Activated naive CD8-positive, alpha-beta T cell treated with anti-CD3 and anti-CD28 coated beads, Interleukin-2, amount 50 U/mL, for 24 hours (primary cell): ENCODE measurements around the gene ACOT2.
"Not testable (repeated sequence)": the region's sequence is repeated elsewhere in the genome, so short reads cannot be mapped to it uniquely, and the experiment has no call there.

Experiments used
- ATAC-seq: fragments of 150-1000 bp; cut with Tn5 transposase; one replicate; pipeline ENCODE4 v1.10.0; 2021
- DNase-seq: peaks from one replicate; pipeline ENCODE4 v3.0.0; 2021
- H3K27ac Mint-ChIP-seq: one replicate; pipeline ENCODE4 v1.8.0; 2021; ENCODE audit warnings: mild to moderate bottlenecking, mixed read lengths
- H3K27me3 Mint-ChIP-seq: one replicate; pipeline ENCODE4 v1.8.0; 2021; ENCODE audit warnings: mixed read lengths
- H3K36me3 Mint-ChIP-seq: one replicate; pipeline ENCODE4 v1.8.0; 2021; ENCODE audit warnings: low read depth, mixed read lengths
- H3K4me1 Mint-ChIP-seq: one replicate; pipeline ENCODE4 v1.8.0; 2021; ENCODE audit warnings: mixed read lengths
- H3K4me3 Mint-ChIP-seq: one replicate; pipeline ENCODE4 v1.8.0; 2021; ENCODE audit warnings: mild to moderate bottlenecking, moderate library complexity, mixed read lengths
- H3K9me3 Mint-ChIP-seq: one replicate; pipeline ENCODE4 v1.8.0; 2021; ENCODE audit warnings: mixed read lengths

ACOT2 gene, protein sequence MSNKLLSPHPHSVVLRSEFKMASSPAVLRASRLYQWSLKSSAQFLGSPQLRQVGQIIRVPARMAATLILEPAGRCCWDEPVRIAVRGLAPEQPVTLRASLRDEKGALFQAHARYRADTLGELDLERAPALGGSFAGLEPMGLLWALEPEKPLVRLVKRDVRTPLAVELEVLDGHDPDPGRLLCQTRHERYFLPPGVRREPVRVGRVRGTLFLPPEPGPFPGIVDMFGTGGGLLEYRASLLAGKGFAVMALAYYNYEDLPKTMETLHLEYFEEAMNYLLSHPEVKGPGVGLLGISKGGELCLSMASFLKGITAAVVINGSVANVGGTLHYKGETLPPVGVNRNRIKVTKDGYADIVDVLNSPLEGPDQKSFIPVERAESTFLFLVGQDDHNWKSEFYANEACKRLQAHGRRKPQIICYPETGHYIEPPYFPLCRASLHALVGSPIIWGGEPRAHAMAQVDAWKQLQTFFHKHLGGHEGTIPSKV

DNA sequence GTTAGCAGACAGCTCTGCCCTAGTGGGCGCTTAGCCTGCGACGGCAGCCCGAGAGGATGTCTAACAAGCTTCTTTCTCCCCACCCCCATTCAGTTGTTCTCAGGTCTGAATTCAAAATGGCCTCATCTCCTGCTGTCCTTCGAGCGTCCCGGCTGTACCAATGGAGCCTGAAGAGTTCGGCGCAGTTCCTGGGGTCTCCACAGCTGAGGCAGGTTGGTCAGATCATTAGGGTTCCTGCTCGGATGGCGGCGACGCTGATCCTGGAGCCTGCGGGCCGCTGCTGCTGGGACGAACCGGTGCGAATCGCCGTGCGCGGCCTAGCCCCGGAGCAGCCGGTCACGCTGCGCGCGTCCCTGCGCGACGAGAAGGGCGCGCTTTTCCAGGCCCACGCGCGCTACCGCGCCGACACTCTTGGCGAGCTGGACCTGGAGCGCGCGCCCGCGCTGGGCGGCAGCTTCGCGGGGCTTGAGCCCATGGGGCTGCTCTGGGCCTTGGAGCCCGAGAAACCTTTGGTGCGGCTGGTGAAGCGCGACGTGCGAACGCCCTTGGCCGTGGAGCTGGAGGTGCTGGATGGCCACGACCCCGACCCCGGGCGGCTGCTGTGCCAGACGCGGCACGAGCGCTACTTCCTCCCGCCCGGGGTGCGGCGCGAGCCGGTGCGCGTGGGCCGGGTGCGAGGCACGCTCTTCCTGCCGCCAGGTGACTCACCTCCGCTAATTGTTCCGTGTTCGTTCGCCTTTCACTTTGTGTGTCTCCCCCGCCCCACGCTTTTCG lies at the start of gene ACOT2:
Gene ACOT2, plus strand, starts transcription at position 29 of the 774 bp plus-strand sequence. Its CDS starts 28 bp downstream, at position 57.
- peak; percentile 79 for ATAC-seq
- H3K36me3 Mint-ChIP-seq: peaks cover 42% of the 10 kb centered on the region
- H3K4me3 Mint-ChIP-seq: peak within 1 kb of the TSS; percentile 90
- DNase-seq: peak; percentile 82
- peak within 1 kb of the TSS; percentile 97 for H3K27ac Mint-ChIP-seq
- H3K27me3 Mint-ChIP-seq, H3K9me3 Mint-ChIP-seq: not testable (repeated sequence)
- H3K4me1 Mint-ChIP-seq: peaks cover 50% of the 10 kb centered on the region

DNA sequence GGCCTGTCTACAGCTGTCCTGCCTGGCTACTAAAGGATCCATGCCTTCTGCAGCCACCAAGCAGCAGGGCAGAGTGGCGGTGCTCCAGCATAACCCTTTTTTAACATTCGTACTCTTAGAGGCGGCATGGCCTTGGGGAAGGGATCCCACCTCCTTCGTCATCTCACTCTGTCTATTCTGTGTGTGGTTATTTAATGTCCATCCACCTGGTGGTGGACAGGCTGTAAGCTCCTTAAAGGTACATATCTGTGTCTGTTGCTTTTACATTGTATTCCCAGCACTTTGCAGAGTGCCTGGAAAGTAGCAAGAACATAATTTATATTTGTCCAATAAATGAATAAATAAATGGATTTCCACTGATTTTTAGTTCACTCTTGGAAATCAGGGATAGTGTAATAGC lies 47.8 kb upstream of the ACOT2 start:
- DNase-seq: no peak
- ATAC-seq: no peak
- Mint-ChIP-seq H3K36me3 (no peaks in the 10 kb centered on the region), H3K9me3 (no peaks in the 10 kb centered on the region), H3K4me3 (no peak overlapping the region), H3K27ac (no peak overlapping the region), H3K4me1 (no peaks in the 10 kb centered on the region), H3K27me3 (no peaks in the 10 kb centered on the region)

DNA sequence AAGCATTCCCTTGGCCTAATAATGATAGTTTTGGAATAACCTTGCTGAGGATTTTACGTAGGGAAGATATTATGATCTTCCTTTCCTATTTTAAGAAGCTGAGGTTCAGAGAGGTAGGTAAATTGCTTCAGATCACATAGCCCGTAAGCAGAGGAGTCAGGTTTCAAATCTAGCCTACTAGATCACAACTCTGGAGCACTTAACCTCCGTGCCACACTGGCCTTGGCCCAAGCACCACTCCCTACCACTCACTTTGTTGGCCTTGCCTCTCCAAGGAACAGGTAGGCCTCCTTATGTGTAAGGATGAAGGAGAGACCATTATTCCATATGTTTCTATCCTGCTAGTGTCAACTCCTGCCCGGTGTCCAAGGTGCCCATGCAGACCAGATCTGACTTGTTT lies 44.5 kb upstream of the ACOT2 start:
- no peaks in the 10 kb centered on the region for H3K9me3 Mint-ChIP-seq
- H3K27me3 Mint-ChIP-seq: no peaks in the 10 kb centered on the region
- DNase-seq (no peak), ATAC-seq (no peak)
- no peak overlapping the region for H3K4me3 Mint-ChIP-seq
- H3K36me3 Mint-ChIP-seq: no peaks in the 10 kb centered on the region
- H3K4me1 Mint-ChIP-seq: no peaks in the 10 kb centered on the region
- H3K27ac Mint-ChIP-seq: no peak overlapping the region

DNA sequence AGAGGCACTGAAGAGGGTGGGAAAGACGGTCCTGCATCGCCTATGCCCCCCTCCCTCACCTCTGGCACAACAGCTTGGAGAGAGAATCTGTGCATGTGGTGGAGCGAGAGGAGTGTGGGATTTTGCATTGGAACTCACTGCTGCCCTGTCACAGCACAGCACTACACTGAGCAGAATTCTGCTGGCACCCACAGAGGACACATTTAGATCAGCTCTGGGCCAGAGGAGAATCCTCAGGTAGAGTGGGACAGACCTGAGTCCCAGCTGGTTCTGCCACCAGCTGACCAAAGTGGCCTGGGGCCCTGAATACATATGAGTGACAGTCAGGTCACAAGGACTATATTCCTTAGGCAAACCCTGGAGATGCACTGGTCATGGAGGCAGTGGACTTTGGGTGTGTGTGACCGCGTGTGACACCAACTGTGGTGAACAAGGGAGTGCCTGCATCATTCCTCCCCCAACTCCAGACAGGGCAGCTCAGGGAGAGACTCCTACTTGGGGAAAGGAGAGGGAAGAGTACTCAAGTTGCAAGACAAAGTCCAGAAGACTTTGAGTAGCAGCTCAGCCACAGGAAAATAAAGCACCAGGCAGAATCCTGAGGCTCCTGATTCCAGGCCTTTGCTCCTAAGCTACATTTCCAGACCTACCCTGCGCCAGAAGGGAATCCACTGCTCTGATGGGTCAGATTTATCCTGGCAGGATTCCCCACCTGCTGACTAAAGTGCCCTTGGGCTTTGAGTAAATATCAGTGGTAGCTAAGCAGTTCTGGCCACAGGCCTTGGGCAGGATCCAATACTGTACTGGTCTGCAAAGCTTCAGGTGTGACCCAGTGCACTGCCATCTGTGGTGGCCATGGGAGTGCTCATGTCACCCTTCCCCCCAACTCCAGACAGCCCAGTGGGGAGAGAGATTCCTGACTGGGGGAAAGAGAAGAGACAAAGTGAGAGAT lies 42.7 kb upstream of the ACOT2 start:
- DNase-seq (no peak), ATAC-seq (no peak)
- no peaks in the 10 kb centered on the region for H3K9me3 Mint-ChIP-seq
- no peaks in the 10 kb centered on the region for H3K4me1 Mint-ChIP-seq
- H3K27ac Mint-ChIP-seq: no peak overlapping the region
- no peaks in the 10 kb centered on the region for H3K27me3 Mint-ChIP-seq
- no peaks in the 10 kb centered on the region for H3K36me3 Mint-ChIP-seq
- H3K4me3 Mint-ChIP-seq: no peak overlapping the region

DNA sequence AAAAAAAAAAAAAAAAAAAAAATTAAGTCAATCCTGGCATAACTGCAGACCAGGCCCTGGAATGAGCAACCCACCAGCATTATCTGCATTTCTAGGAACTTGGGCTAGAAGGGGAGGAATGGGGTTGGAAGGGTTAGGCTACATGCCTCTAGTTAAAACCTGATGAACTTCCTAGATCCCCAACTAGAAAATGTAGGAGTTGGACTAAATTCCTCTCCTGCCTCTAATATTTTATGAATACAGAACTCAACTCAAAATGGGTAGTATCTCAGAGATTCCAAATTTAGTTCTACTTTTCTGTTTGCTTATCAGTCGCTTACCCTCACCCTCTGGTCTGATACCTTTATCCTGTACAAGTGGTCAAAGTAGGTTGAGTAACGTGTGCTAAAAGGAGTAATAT lies 39.7 kb upstream of the ACOT2 start:
- H3K4me1 Mint-ChIP-seq, H3K4me3 Mint-ChIP-seq, H3K9me3 Mint-ChIP-seq, DNase-seq, H3K27ac Mint-ChIP-seq, H3K36me3 Mint-ChIP-seq, ATAC-seq, H3K27me3 Mint-ChIP-seq: not testable (repeated sequence)

DNA sequence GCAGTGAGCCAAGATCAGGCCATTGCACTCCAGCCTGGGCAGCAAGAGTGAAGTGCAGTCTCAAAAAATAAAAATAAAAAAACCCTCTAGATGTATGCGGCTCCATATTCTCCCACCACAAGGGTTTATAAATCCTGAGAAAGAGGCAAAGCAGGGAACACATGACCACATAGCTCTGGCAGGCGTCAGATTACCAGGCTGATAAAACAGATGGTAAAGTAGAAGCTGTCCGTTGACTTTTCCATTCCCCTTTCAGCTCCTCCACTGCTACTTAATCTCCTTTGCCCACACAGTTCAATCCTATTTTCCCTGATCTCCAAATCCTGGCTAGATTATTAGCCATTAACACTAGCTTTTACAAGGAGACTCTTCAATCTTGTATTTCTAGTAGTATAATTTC lies 37.0 kb upstream of the ACOT2 start:
- DNase-seq, ATAC-seq, H3K4me3 Mint-ChIP-seq, H3K9me3 Mint-ChIP-seq, H3K27ac Mint-ChIP-seq, H3K4me1 Mint-ChIP-seq, H3K27me3 Mint-ChIP-seq, H3K36me3 Mint-ChIP-seq: not testable (repeated sequence)

DNA sequence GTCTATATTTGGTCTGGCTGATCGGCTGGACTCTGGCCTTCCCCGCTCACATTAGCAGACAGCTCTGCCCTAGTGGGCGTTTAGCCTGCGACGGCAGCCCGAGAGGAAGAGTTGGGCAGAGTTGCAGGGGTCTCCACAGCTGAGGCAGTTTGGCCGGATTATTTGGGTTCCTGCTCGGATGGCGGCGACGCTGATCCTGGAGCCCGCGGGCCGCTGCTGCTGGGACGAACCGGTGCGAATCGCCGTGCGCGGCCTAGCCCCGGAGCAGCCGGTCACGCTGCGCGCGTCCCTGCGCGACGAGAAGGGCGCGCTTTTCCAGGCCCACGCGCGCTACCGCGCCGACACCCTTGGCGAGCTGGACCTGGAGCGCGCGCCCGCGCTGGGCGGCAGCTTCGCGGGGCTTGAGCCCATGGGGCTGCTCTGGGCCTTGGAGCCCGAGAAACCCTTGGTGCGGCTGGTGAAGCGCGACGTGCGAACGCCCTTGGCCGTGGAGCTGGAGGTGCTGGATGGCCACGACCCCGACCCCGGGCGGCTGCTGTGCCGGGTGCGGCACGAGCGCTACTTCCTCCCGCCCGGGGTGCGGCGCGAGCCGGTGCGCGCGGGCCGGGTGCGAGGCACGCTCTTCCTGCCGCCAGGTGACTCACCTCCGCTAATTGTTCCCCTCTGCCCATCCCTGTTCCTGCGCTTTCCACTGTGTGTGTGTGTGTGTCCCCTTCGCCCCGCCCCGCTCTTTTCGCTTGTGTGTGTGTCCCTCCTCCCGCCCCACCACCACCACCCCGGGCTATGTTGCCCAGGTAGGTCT lies 31.6 kb upstream of the ACOT2 start:
- H3K4me1 Mint-ChIP-seq, H3K36me3 Mint-ChIP-seq, H3K27ac Mint-ChIP-seq, H3K9me3 Mint-ChIP-seq, ATAC-seq, H3K27me3 Mint-ChIP-seq: not testable (repeated sequence)
- peak; percentile 7 for DNase-seq
- peak overlapping the region; percentile 56 for H3K4me3 Mint-ChIP-seq

DNA sequence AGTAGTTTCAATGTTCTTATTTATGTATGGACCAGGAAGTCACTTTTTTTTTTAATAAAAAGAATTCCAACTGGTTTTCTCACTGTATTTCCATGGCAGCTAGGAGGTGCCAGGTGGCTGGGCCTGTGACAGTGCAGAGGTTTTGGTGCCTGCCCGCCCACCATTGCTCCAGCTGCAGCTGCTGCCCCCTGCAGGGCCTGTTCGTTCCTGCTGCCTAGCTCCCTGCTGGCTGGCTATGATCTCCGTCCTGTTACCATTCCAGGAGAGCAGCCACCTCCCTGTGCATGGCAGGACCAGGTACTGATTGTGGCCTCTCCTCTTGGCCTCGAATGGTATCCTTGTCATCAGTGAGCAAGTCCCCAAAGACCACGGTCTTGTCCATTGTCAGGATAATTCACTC lies 30.0 kb upstream of the ACOT2 start:
- not testable (repeated sequence) for H3K4me3 Mint-ChIP-seq, H3K9me3 Mint-ChIP-seq
- peak; percentile 37 for DNase-seq

DNA sequence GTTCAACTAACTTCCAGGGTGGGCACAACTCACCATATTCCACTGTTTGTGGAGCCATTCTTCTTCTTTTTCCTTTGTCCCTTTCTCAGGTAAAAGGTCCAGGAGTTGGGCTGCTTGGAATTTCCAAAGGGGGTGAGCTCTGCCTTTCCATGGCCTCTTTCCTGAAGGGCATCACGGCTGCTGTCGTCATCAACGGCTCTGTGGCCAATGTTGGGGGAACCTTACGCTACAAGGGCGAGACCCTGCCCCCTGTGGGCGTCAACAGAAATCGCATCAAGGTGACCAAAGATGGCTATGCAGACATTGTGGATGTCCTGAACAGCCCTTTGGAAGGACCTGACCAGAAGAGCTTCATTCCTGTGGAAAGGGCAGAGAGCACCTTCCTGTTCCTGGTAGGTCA lies 26.1 kb upstream of the ACOT2 start:
- H3K4me1 Mint-ChIP-seq, ATAC-seq, H3K9me3 Mint-ChIP-seq, H3K4me3 Mint-ChIP-seq, DNase-seq, H3K27ac Mint-ChIP-seq, H3K36me3 Mint-ChIP-seq, H3K27me3 Mint-ChIP-seq: not testable (repeated sequence)

More for the DNA sequence above, 30.0 kb upstream of the ACOT2 start:
- not testable (repeated sequence) for H3K4me1 Mint-ChIP-seq, H3K27me3 Mint-ChIP-seq, H3K36me3 Mint-ChIP-seq, H3K27ac Mint-ChIP-seq
- peak; percentile 95 for ATAC-seq

DNA sequence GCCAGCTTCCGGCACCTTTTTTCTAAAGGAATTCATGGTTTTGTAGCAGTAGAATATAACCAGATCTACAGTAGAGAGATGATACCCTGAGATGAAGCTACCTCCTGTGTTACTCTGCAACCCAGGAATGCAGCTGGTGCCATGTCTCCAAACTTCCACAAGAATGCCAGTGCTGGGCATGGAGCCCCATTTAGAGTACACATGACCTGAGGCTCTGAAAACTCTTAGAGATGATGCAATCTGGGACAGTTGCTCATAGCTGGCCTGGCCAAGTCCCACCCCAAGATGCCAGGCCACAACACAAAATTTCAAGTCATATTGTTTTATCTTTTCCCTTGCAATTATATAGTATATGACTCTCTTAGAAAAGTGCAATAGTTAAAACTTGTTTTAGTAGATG lies 23.7 kb upstream of the ACOT2 start:
- ATAC-seq, H3K9me3 Mint-ChIP-seq, H3K4me1 Mint-ChIP-seq, H3K36me3 Mint-ChIP-seq, H3K27ac Mint-ChIP-seq, H3K27me3 Mint-ChIP-seq, H3K4me3 Mint-ChIP-seq, DNase-seq: not testable (repeated sequence)

DNA sequence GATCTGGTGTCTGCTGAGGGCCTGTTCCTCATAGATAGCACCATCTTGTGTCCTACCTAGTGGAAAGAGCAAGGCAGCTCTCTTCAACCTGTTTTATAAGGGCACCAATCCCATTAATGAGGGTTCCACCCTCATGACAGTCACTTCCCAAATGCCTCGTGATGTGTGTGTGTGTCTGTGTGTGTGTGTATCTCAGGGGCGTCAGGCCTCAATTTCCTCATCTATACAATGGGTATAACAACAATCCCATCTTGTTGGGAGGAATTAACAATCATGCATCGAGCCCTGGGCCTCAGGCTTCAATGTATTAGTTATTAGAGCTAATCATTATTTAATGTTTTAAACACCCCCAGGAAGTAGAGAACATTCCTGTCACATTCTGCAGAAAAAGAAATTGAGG lies 19.9 kb upstream of the ACOT2 start:
- not testable (repeated sequence) for H3K9me3 Mint-ChIP-seq, DNase-seq, H3K4me3 Mint-ChIP-seq, H3K27ac Mint-ChIP-seq, H3K4me1 Mint-ChIP-seq, H3K36me3 Mint-ChIP-seq, H3K27me3 Mint-ChIP-seq, ATAC-seq

DNA sequence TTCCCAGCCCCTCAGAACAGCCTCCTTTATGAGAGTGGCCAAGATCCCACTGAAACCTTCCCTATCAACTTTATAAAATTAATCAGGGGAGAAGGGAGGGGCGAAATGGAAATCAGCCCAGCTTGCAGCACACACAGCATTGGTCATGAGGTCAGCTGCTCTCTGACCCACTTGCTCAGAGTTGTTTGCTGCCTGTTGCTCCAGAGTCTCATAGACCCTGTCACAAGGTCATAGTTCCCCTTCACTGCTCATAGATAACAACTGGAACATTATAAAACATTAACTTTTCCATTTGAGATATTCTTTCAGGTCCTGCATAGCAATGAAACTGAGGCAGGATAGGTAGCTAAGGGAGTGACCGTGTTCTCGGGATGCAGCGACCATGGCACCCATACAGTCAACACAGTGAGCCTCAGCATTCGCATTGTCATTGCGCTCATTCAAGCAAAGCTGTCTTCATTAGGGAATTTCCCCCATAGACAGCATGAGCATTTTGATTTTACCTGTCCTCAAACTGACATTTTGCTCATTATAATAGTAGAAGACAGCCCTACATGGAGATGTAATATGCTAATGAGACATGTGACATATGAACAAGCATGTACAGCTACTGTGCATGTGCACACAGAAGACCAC lies 19.0 kb upstream of the ACOT2 start:
- H3K27me3 Mint-ChIP-seq, H3K27ac Mint-ChIP-seq, H3K4me3 Mint-ChIP-seq, DNase-seq, H3K36me3 Mint-ChIP-seq, H3K9me3 Mint-ChIP-seq, ATAC-seq, H3K4me1 Mint-ChIP-seq: not testable (repeated sequence)

DNA sequence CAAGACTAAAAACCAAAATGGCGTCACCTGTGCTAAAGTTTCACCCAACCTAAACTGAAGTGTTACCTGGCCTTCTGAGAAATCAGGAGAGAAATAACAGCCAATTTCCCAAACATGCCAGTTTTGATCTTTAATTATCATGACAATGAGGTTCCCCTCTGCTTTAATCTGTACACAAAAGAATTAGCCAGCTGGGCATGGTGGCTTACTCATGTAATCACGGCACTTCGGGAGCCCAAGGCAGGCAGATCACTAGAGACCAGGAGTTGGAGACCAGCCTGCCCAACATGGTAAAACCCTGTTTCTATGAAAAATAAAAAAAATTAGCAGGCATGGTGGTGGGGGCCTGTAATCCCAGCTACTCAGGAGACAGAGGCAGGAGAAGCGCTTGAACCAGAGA lies 15.2 kb upstream of the ACOT2 start:
- DNase-seq: no peak
- no peak for ATAC-seq
- no peaks in the 10 kb centered on the region for H3K27me3 Mint-ChIP-seq
- no peaks in the 10 kb centered on the region for H3K4me1 Mint-ChIP-seq
- H3K36me3 Mint-ChIP-seq: no peaks in the 10 kb centered on the region
- no peak overlapping the region for H3K27ac Mint-ChIP-seq
- H3K4me3 Mint-ChIP-seq: no peak overlapping the region
- no peaks in the 10 kb centered on the region for H3K9me3 Mint-ChIP-seq
